A375 (cell line): ENCODE data around the gene SORCS2. TPM values are rescaled to one million over a fixed set of nuclear protein-coding genes. Genes with fewer than 3 reads are reported as not detected.

Experiments used
- small RNA-seq: library from RNA; depleted of rRNA; stranded (forward); fragments of <200 nt; gene quantifications from one replicate; pipeline ENCODE3, GENCODE V24; 2014
- total RNA-seq: library from RNA; depleted of rRNA; stranded (reverse); fragments of >200 nt; shearing (Covaris generic); gene quantifications from 2 replicates; pipeline ENCODE4 v1.2.3, GENCODE V29; 2014; rRNA removed

Gene SORCS2
- 0.49 and 0.77 TPM in 2 replicates for total RNA-seq

DNA sequence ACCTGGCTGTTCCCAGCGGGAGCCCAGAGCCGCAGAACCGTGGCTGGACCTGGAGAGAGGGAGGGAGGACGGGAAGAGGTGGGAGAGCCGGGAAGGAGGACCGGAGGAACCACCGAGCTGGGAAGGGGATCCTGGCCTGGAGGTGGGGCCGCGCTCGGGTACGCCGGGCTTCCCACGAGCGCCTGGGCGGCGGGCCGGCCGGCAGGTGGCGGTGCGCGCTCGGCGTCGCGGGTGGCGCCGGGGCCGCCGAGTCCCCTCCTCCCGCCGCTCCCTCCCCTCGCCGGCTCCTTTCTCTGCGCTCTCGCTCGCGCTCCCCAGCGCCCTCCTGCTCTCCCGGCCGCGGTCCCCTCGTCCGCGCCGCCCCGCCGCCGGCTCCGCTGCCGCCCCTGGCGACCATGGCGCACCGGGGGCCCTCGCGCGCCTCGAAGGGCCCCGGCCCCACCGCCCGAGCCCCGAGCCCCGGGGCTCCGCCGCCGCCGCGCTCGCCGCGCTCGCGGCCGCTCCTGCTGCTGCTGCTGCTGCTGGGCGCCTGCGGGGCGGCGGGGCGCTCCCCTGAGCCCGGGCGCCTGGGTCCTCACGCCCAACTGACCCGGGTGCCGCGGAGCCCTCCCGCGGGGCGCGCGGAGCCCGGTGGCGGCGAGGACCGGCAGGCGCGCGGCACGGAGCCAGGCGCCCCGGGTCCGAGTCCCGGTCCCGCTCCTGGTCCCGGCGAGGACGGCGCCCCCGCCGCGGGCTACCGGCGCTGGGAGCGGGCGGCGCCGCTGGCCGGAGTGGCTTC is at the start of gene SORCS2:
TSS of gene SORCS2 (plus strand) at position 287 of the 778 bp plus-strand sequence.

GRCh38 chr4:7434766-7435150 is 242.4 kb downstream of the SORCS2 start, which contains the start of gene PSAPL1:
Gene PSAPL1 (minus strand): TSS chr4:7434930. CDS start chr4:7434879, 51 bp downstream.

Small RNAs within 50 kb of the gene (small RNA-seq; reads per million reads assigned to genes)
- gene MIR4274 (not detected), gene MIR4798 (not detected)

Other genes with a start within 250 kb of the SORCS2 start
- 10.9 and 16.6 TPM in 2 replicates for gene TADA2B, start 149.2 kb upstream of the SORCS2 start, total RNA-seq
- gene GRPEL1, start 124.5 kb upstream of the SORCS2 start, total RNA-seq: 136 and 147 TPM in 2 replicates
- not detected in 2 replicates for gene PSAPL1, start 242.4 kb downstream of the SORCS2 start, total RNA-seq